ENCODE measurements around the gene TTC16. TPM values are rescaled to one million over a fixed set of nuclear protein-coding genes. Genes with fewer than 3 reads are reported as not detected.

Gene TTC16
- not detected in 2 replicates for total RNA-seq

GRCh38 chr9:127715470-127716337 lies at the start of gene TTC16, which contains the start of gene PTRH1:
Gene TTC16 (plus strand): TSS chr9:127716079. CDS start chr9:127716146, 67 bp downstream.
Gene PTRH1 (minus strand): TSS chr9:127715663. CDS start chr9:127715639, 24 bp downstream.
- FAIRE-seq, result no peak
- peak within 1 kb of the TSS; percentile 93 for H3K4me3 ChIP-seq (ENCODE audit: low read depth, low read length)
- DNase-seq (ENCODE audit: low read depth), result peak; percentile 84

GRCh38 chr9:127667127-127667844 lies 48.6 kb upstream of the TTC16 start:
- no peaks in the 10 kb centered on the region for H3K27me3 ChIP-seq (ENCODE audit: control insufficient read depth, insufficient read depth, low read length)
- no peak for FAIRE-seq
- no peak for DNase-seq (ENCODE audit: low read depth)
- no peak for TF ChIP-seq CTCF (IDR thresholded peaks at IDR 0.05; ENCODE audit: insufficient read depth, low read length, severe bottlenecking)
- H3K4me3 ChIP-seq (ENCODE audit: low read depth, low read length), result no peak overlapping the region
- peaks cover 9% of the 10 kb centered on the region for H3K36me3 ChIP-seq (ENCODE audit: control insufficient read depth, insufficient read depth, low read length)

More at GRCh38 chr9:127715470-127716337, at the start of gene TTC16, which contains the start of gene PTRH1:
- Histone ChIP-seq H3K27me3 (ENCODE audit: control insufficient read depth, insufficient read depth, low read length) (no peaks in the 10 kb centered on the region), H3K36me3 (ENCODE audit: control insufficient read depth, insufficient read depth, low read length) (peaks cover 3% of the 10 kb centered on the region)
- TF ChIP-seq CTCF (IDR thresholded peaks at IDR 0.05; ENCODE audit: insufficient read depth, low read length, severe bottlenecking), result no peak

DNA sequence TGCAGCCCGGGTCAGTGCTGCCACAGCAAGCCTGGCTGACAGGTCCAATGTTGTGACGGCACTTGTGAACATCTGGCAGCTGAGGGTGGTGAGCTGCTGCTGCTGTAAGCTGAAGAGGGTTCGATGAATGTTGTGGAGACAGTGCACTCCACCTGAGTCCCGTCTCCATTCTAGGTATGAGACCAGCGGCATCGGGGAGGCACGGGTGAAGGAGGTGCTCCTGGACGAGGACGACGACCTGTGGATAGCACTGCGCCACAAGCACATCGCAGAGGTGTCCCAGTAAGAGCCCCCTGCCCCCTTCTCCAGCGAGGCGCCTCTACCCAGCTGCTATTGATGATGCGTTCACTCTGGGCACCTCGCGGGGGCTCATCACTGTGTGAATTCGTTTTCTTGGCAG lies 48.0 kb upstream of the TTC16 start:
- Histone ChIP-seq H3K36me3 (ENCODE audit: control insufficient read depth, insufficient read depth, low read length) (peaks cover 9% of the 10 kb centered on the region), H3K27me3 (ENCODE audit: control insufficient read depth, insufficient read depth, low read length) (no peaks in the 10 kb centered on the region), H3K4me3 (ENCODE audit: low read depth, low read length) (no peak overlapping the region)
- TF ChIP-seq CTCF (IDR thresholded peaks at IDR 0.05; ENCODE audit: insufficient read depth, low read length, severe bottlenecking), result no peak
- DNase-seq (ENCODE audit: low read depth) (no peak), FAIRE-seq (no peak)

GRCh38 chr9:127673234-127673633 lies 42.6 kb upstream of the TTC16 start:
- TF ChIP-seq CTCF (IDR thresholded peaks at IDR 0.05; ENCODE audit: insufficient read depth, low read length, severe bottlenecking), result no peak
- H3K4me3 ChIP-seq (ENCODE audit: low read depth, low read length), result no peak overlapping the region
- peaks cover 8% of the 10 kb centered on the region for H3K36me3 ChIP-seq (ENCODE audit: control insufficient read depth, insufficient read depth, low read length)
- H3K27me3 ChIP-seq (ENCODE audit: control insufficient read depth, insufficient read depth, low read length), result no peaks in the 10 kb centered on the region
- FAIRE-seq, result no peak
- DNase-seq (ENCODE audit: low read depth), result no peak

DNA sequence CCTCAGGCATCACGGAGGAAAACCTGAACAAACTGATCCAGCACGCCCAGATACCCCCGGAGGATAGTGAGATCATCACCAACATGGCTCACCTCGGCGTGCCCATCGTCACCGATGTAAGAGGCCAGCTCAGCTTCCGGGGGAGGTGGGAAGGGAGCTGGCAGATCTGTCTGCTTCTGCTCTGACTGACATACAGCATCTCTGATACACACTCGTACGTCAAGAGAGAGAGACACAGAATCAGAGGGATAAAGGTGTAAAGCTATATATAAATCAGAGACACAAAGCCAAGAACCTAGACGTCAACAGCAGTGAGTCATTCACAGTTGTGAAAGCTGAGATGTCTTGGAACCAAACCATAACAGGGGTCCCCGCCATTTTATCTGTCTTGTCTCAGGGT lies 39.2 kb upstream of the TTC16 start:
- DNase-seq (ENCODE audit: low read depth), result no peak
- Histone ChIP-seq H3K4me3 (ENCODE audit: low read depth, low read length) (no peak overlapping the region), H3K27me3 (ENCODE audit: control insufficient read depth, insufficient read depth, low read length) (no peaks in the 10 kb centered on the region), H3K36me3 (ENCODE audit: control insufficient read depth, insufficient read depth, low read length) (peaks cover 12% of the 10 kb centered on the region)
- no peak for FAIRE-seq
- TF ChIP-seq CTCF (IDR thresholded peaks at IDR 0.05; ENCODE audit: insufficient read depth, low read length, severe bottlenecking), result no peak
